ENCODE measurements around the gene ADCYAP1R1. TPM values are rescaled to one million over a fixed set of nuclear protein-coding genes. Genes with fewer than 3 reads are reported as not detected.

ADCYAP1R1 gene
- total RNA-seq, 1 donor from 2014 or later: not detected

DNA sequence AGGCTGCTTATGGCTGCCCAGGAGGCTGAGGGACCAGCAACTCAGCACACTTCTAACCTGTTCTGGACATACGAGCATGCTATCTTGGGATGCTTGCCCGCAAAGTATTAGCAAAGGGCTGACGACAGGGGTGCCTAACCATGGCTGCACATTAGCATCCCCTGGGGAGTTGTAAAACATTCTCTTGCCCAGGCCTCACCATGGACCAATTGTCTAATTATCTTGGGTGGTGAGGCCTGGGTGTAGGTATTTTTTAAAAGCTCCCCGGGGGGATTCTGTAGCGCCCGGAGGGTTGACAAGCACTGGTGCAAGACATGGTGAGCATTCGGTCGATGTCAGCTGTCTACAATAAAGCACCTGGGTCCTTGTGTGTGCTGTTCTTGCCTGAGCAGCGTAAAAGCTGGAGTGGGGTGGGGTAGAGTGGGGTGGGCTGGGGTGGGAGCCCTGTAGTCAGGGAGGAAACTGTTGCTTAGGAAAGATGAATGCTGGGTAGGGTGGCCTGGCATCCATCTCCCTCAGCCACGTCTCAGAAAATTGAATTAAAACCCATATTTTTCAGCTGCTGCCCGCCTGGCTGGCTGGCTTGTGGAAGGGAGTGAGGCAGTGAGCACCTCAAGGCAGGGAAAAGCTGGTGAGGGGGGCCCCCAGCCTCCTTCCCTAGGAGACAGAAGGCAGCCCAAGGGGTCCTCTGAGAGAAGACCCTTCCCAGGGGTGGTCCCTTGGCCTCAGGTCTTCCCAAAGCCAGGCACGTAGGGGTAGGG is 2.9 kb upstream of the ADCYAP1R1 start:
- ChIA-PET CTCF (no interaction called here), POLR2A (no interaction called here)
- H3K4me1 Mint-ChIP-seq: no peaks in the 10 kb centered on the region
- intact Hi-C loops (cut with micrococcal nuclease): no loop called here
- DNase-seq: no peak
- TF ChIP-seq, protein P1, sequence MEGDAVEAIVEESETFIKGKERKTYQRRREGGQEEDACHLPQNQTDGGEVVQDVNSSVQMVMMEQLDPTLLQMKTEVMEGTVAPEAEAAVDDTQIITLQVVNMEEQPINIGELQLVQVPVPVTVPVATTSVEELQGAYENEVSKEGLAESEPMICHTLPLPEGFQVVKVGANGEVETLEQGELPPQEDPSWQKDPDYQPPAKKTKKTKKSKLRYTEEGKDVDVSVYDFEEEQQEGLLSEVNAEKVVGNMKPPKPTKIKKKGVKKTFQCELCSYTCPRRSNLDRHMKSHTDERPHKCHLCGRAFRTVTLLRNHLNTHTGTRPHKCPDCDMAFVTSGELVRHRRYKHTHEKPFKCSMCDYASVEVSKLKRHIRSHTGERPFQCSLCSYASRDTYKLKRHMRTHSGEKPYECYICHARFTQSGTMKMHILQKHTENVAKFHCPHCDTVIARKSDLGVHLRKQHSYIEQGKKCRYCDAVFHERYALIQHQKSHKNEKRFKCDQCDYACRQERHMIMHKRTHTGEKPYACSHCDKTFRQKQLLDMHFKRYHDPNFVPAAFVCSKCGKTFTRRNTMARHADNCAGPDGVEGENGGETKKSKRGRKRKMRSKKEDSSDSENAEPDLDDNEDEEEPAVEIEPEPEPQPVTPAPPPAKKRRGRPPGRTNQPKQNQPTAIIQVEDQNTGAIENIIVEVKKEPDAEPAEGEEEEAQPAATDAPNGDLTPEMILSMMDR (IDR thresholded peaks at IDR 0.05): no peak
- H3K4me3 Mint-ChIP-seq: no peak overlapping the region
- no peaks in the 10 kb centered on the region for H3K9me3 Mint-ChIP-seq
- ATAC-seq (ENCODE audit: low read depth): no peak
- H3K27me3 Mint-ChIP-seq: peaks cover 24% of the 10 kb centered on the region
- H3K36me3 Mint-ChIP-seq (ENCODE audit: low read depth): no peaks in the 10 kb centered on the region
- no peak overlapping the region for H3K27ac Mint-ChIP-seq

DNA sequence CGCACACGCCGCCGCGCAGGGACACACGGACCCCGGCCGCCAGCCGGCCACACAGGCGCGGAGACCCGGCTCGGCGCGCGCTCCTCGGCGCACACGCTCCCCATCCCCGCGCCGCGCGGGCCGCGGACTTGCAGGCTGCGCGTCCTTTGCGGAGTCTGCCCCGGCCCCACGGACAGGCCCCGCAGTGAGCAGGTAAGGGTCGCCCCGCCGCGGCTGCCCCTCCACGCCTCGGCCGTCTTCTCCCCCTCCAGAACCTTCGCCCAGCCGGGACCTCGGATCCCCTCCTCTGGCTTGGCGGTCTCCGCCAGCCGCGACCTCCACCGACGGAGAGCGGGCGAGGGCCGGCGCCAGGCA is 356 bp downstream of the ADCYAP1R1 start:
- POLR2A ChIA-PET: no interaction called here
- CTCF ChIA-PET: no interaction called here
- DNase-seq (no peak), ATAC-seq (ENCODE audit: low read depth) (no peak)
- Mint-ChIP-seq H3K27me3 (peaks cover 35% of the 10 kb centered on the region), H3K4me3 (no peak overlapping the region), H3K9me3 (no peaks in the 10 kb centered on the region), H3K4me1 (no peaks in the 10 kb centered on the region), H3K27ac (no peak overlapping the region), H3K36me3 (ENCODE audit: low read depth) (no peaks in the 10 kb centered on the region)
- TF ChIP-seq, protein P1 (IDR thresholded peaks at IDR 0.05): no peak
- intact Hi-C loops (cut with micrococcal nuclease): no loop called here

DNA sequence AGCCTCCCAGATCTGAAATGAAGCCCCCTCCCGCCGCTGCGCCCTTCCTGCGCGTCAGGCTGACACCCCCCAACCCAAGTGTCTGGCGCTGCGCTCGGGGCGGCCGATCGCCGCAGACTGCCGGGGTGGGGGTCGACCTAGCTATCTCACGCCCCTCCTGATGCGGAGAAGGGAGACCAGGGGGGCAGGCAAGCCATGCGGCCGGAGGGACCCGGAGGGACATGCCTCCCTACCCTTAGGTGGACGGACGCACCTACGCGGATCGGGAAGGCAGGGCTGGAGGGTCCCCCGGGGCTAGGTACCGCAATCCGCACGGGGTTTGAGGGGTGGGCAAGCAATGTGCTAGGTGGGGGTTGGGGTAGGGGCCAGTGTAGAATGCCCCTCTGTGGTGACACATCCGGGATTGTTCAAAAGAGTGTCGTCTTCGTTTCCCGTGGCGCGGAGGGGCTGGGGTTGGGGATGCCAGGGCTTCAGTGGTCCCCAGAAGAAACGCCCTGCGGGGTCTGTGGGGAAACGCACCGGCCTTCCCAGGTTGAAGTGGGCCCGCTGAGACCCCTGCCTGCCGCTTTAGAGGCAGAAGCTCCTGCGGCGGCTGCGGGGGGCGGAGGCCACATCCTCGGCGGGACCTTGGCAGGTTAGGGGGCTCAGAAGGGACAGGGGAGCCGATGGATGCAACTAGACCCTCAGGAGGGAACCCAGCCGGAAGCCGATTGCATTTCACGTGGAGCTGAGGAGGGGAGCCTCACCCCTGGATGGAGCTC is 913 bp downstream of the ADCYAP1R1 start:
- Mint-ChIP-seq H3K27me3 (peaks cover 35% of the 10 kb centered on the region), H3K4me1 (no peaks in the 10 kb centered on the region), H3K27ac (no peak overlapping the region), H3K4me3 (no peak overlapping the region), H3K9me3 (no peaks in the 10 kb centered on the region), H3K36me3 (ENCODE audit: low read depth) (no peaks in the 10 kb centered on the region)
- ChIA-PET CTCF (no interaction called here), POLR2A (no interaction called here)
- intact Hi-C loops (cut with micrococcal nuclease): no loop called here
- ATAC-seq (ENCODE audit: low read depth) (no peak), DNase-seq (no peak)
- TF ChIP-seq, protein P1 (IDR thresholded peaks at IDR 0.05): no peak

DNA sequence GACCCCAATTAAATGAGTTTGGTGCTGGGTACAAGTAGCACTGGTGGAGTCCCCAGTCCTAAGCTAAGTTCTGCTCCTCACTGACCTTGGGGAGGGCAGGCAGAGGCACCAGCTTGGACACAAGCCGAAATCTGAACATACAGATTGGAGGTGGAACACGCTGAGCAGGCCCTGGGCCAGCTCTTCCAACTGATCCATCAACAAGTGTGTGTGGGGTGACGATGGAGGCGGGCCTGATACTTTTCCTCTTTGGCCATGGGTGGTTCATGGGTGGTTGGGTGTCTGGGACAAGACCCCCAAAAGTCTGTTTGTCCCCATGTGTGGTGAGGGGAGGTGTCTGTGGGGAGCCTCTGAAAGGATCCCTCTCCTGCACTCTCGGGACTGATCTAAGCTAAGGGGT is 1.9 kb downstream of the ADCYAP1R1 start:
- Mint-ChIP-seq H3K4me3 (no peak overlapping the region), H3K27me3 (peaks cover 35% of the 10 kb centered on the region), H3K27ac (no peak overlapping the region), H3K4me1 (no peaks in the 10 kb centered on the region), H3K36me3 (ENCODE audit: low read depth) (no peaks in the 10 kb centered on the region), H3K9me3 (no peaks in the 10 kb centered on the region)
- ATAC-seq (ENCODE audit: low read depth) (no peak), DNase-seq (no peak)
- ChIA-PET POLR2A (no interaction called here), CTCF (no interaction called here)
- TF ChIP-seq, protein P1 (IDR thresholded peaks at IDR 0.05): no peak
- intact Hi-C loops (cut with micrococcal nuclease): no loop called here

DNA sequence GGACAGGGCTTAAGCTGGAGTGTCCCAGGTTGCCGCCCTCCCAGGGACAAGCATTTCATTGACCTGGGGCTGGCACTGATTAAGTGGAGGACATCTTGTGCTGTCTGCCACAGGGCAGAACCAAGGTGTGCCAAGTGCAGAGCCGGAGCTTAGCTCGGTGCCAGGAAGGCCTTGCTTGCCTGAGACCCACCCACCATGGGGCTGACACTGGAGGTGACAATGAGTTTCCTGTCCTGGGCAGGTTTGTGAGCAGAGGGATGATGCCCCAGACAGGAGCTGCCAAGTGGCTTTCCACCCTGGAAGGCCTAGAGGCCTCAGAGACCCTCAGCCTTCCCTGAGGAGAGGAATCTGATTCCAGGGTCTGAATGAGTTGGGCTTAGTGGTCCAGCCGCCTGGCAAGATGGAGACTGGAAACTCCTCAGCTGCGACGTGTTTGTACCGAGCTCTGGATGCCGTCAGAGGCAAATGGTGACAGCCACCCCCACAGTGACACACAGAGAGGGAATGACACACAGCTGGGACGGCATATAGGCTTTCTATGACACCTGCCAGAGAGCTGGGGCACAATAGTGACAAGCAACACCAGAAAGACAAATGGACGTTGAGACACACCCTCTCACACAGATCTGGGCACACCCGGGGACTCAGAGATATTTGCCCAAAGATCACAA is 2.6 kb downstream of the ADCYAP1R1 start:
- ATAC-seq (ENCODE audit: low read depth): no peak
- CTCF ChIA-PET: no interaction called here

More for the DNA sequence above, 2.6 kb downstream of the ADCYAP1R1 start:
- POLR2A ChIA-PET: no interaction called here
- Mint-ChIP-seq H3K4me1 (no peaks in the 10 kb centered on the region), H3K27ac (no peak overlapping the region), H3K27me3 (peaks cover 35% of the 10 kb centered on the region), H3K9me3 (no peaks in the 10 kb centered on the region), H3K4me3 (no peak overlapping the region), H3K36me3 (ENCODE audit: low read depth) (no peaks in the 10 kb centered on the region)
- no peak for DNase-seq
- TF ChIP-seq, protein P1 (IDR thresholded peaks at IDR 0.05): no peak
- intact Hi-C loops (cut with micrococcal nuclease): no loop called here
